CD4-positive, alpha-beta T cell (primary cell): ENCODE results near the gene DRC7. TPM values are rescaled to one million over a fixed set of nuclear protein-coding genes. Genes with fewer than 3 reads are reported as not detected.
"Not testable (repeated sequence)": the region's sequence is repeated elsewhere in the genome, so short reads cannot be mapped to it uniquely, and the experiment has no call there.

Experiments used
- ATAC-seq: fragments of 200-7000 bp; cut with Tn5 transposase; one replicate; pipeline ENCODE4 v1.10.0; 2022; ENCODE audit warnings: mild to moderate bottlenecking; ENCODE audit not compliant: poor library complexity
- CTCF ChIA-PET: fragments of 350-600 bp; sonication (Branson Sonifier 250); formaldehyde crosslinking; loops from one replicate; lab custom pipeline; 2021; ENCODE audit warnings: antibody characterized with exemption, inconsistent platforms; lab: Charles Lee
- POLR2A ChIA-PET: fragments of 350-600 bp; sonication (Branson Sonifier 250); formaldehyde crosslinking; loops from one replicate; lab custom pipeline; 2021; ENCODE audit warnings: antibody characterized with exemption, inconsistent platforms; lab: Charles Lee
- DNase-seq, 14 experiments: peaks; one replicate each; pipeline ENCODE4 v3.0.0-alpha.2; 2013 to 2020; ENCODE audit warnings: mixed read lengths in 2 of 14
- H3K27ac ChIP-seq, 2 donors: one replicate each; pipeline versions ENCODE4 v1.5.1 to v1.7.0; 2013; ENCODE audit warnings: low read length in 2 of 2, low read depth in 1 of 2, mild to moderate bottlenecking in 1 of 2
- H3K27me3 ChIP-seq, 2 experiments: 1 replicate in 1 of 2; 2 replicates in 1 of 2; pipeline versions ENCODE4 v1.6.1 to v1.7.0; 2013; ENCODE audit warnings: low read length in 2 of 2, control low read depth in 1 of 2, mild to moderate bottlenecking in 1 of 2, moderate library complexity in 1 of 2; ENCODE audit not compliant: insufficient read depth in 2 of 2, control insufficient read depth in 1 of 2
- H3K36me3 ChIP-seq: one replicate; pipeline ENCODE4 v1.6.1; 2013; ENCODE audit warnings: low read length, control low read depth; ENCODE audit not compliant: insufficient read depth
- H3K4me1 ChIP-seq: one replicate; pipeline ENCODE4 v1.6.1; 2013; ENCODE audit warnings: low read length, control low read depth; ENCODE audit not compliant: insufficient read depth
- H3K4me3 ChIP-seq: one replicate; pipeline ENCODE4 v1.5.1; 2013; ENCODE audit warnings: mild to moderate bottlenecking, low read length, moderate library complexity
- H3K9me3 ChIP-seq, 2 experiments: 1 replicate in 1 of 2; 2 replicates in 1 of 2; pipeline versions ENCODE4 v1.6.1 to v1.7.0; 2013; ENCODE audit warnings: low read length in 2 of 2, mild to moderate bottlenecking in 2 of 2, control low read depth in 1 of 2, moderate library complexity in 1 of 2; ENCODE audit not compliant: control insufficient read depth in 1 of 2, insufficient read depth in 1 of 2
- H3K27ac Mint-ChIP-seq: one replicate; pipeline ENCODE4 v1.8.0; 2020; ENCODE audit warnings: mixed read lengths
- H3K27me3 Mint-ChIP-seq: one replicate; pipeline ENCODE4 v1.8.0; 2021; ENCODE audit warnings: mixed read lengths
- H3K36me3 Mint-ChIP-seq: one replicate; pipeline ENCODE4 v1.8.0; 2021; ENCODE audit warnings: low read depth, mixed read lengths
- H3K4me1 Mint-ChIP-seq: one replicate; pipeline ENCODE4 v1.8.0; 2021; ENCODE audit warnings: low read depth, mixed read lengths
- H3K4me3 Mint-ChIP-seq: one replicate; pipeline ENCODE4 v1.8.0; 2020; ENCODE audit warnings: mild to moderate bottlenecking, mixed read lengths
- H3K9me3 Mint-ChIP-seq: one replicate; pipeline ENCODE4 v1.8.0; 2020; ENCODE audit warnings: mixed read lengths
- CTCF ChIP-seq: fragments of 200-600 bp; IDR thresholded peaks from one replicate; pipeline ENCODE4 v1.8.0; 2022; ENCODE audit warnings: antibody characterized with exemption, mild to moderate bottlenecking
- intact Hi-C, 2 experiments: fragments of 100-400 bp; cut with DNase I in 1 of 2; cut with micrococcal nuclease in 1 of 2; formaldehyde crosslinking; loops; one replicate each; pipeline versions ENCODE4 v1.15.1 to v1.9.0; 2023 to 2025; cut with DNase I, micrococcal nuclease
- total RNA-seq, 174 experiments: library from RNA in 2 of 174; stranded (reverse) in 2 of 174; gene quantifications; one replicate each; pipeline ENCODE4 v1.2.3 and lab custom pipeline; 2021 to 2026

DRC7 gene
- total RNA-seq, 2 experiments from 2014 or later = not detected

GRCh38 chr16:57668630-57669475 lies 25.8 kb upstream of the DRC7 start:
- Histone ChIP-seq H3K27me3 (peaks cover 0 to 3% of the 10 kb centered on the region in 2 experiments), H3K4me3 (no peak overlapping the region), H3K36me3 (no peaks in the 10 kb centered on the region), H3K27ac (no peak overlapping the region), H3K9me3 (no peaks in the 10 kb centered on the region), H3K4me1 (peaks cover 7% of the 10 kb centered on the region)
- intact Hi-C loops = no loop called here
- Mint-ChIP-seq H3K27ac (no peak overlapping the region), H3K4me3 (no peak overlapping the region), H3K27me3 (no peaks in the 10 kb centered on the region), H3K4me1 (no peaks in the 10 kb centered on the region), H3K36me3 (no peaks in the 10 kb centered on the region), H3K9me3 (no peaks in the 10 kb centered on the region)
- CTCF ChIA-PET = no interaction called here
- ATAC-seq (no peak), DNase-seq (no peak)
- POLR2A ChIA-PET = no interaction called here
- no peak for TF ChIP-seq CTCF

GRCh38 chr16:57669476-57670162 lies 25.0 kb upstream of the DRC7 start:
- ATAC-seq = no peak
- H3K27ac Mint-ChIP-seq = no peak overlapping the region
- intact Hi-C loops = no loop called here
- Histone ChIP-seq H3K4me3 (no peak overlapping the region), H3K27ac (no peak overlapping the region), H3K9me3 (no peaks in the 10 kb centered on the region), H3K36me3 (no peaks in the 10 kb centered on the region), H3K4me1 (peaks cover 7% of the 10 kb centered on the region), H3K27me3 (peaks cover 0 to 3% of the 10 kb centered on the region in 2 experiments)
- no peaks in the 10 kb centered on the region for H3K27me3 Mint-ChIP-seq
- ChIA-PET POLR2A (no interaction called here), CTCF (no interaction called here)
- no peak for TF ChIP-seq CTCF
- H3K9me3 Mint-ChIP-seq = no peaks in the 10 kb centered on the region
- H3K4me1 Mint-ChIP-seq = no peaks in the 10 kb centered on the region
- no peak overlapping the region for H3K4me3 Mint-ChIP-seq
- H3K36me3 Mint-ChIP-seq = no peaks in the 10 kb centered on the region
- DNase-seq = no peak

- Mint-ChIP-seq H3K4me3 (no peak overlapping the region), H3K36me3 (no peaks in the 10 kb centered on the region), H3K27ac (no peak overlapping the region), H3K27me3 (no peaks in the 10 kb centered on the region), H3K9me3 (no peaks in the 10 kb centered on the region), H3K4me1 (no peaks in the 10 kb centered on the region)
- Histone ChIP-seq H3K4me1 (peaks cover 7% of the 10 kb centered on the region), H3K27me3 (peaks cover 0 to 3% of the 10 kb centered on the region in 2 experiments), H3K27ac (no peak overlapping the region), H3K4me3 (no peak overlapping the region), H3K36me3 (no peaks in the 10 kb centered on the region), H3K9me3 (no peaks in the 10 kb centered on the region)
- CTCF ChIA-PET = no interaction called here
- ATAC-seq = no peak
- POLR2A ChIA-PET = no interaction called here
- TF ChIP-seq CTCF = no peak
- DNase-seq = no peak
- intact Hi-C loops = no loop called here
These were observed 24.4 kb upstream of the DRC7 start for GRCh38 chr16:57670196-57670595.

GRCh38 chr16:57671451-57671850 lies 23.2 kb upstream of the DRC7 start:
- H3K36me3 ChIP-seq, H3K9me3 Mint-ChIP-seq, H3K36me3 Mint-ChIP-seq, H3K4me3 ChIP-seq, H3K4me3 Mint-ChIP-seq, H3K27ac Mint-ChIP-seq, intact Hi-C loops, DNase-seq, H3K27me3 Mint-ChIP-seq, CTCF ChIA-PET, ATAC-seq, POLR2A ChIA-PET, H3K27me3 ChIP-seq, H3K4me1 ChIP-seq, H3K4me1 Mint-ChIP-seq, H3K27ac ChIP-seq, H3K9me3 ChIP-seq: not testable (repeated sequence)
